NT2/D1 (cell line): ENCODE results near the gene MAP2K3.

ENCODE experiments used
- SUZ12 ChIP-seq: IDR thresholded peaks from 2 replicates; pipeline ENCODE4 v1.6.1; 2011; ENCODE audit not compliant: insufficient read length, insufficient read depth; ENCODE audit errors: extremely low read depth
- YY1 ChIP-seq: IDR thresholded peaks from 2 replicates; pipeline ENCODE4 v1.6.1; 2011; ENCODE audit not compliant: insufficient read length, insufficient read depth

- no peak for TF ChIP-seq YY1
- no peak for TF ChIP-seq SUZ12
These were observed 13.8 kb downstream of the MAP2K3 start for GRCh38 chr17:21298056-21298982.
